ENCODE data around the gene CNTN4.

Gene CNTN4

DNA sequence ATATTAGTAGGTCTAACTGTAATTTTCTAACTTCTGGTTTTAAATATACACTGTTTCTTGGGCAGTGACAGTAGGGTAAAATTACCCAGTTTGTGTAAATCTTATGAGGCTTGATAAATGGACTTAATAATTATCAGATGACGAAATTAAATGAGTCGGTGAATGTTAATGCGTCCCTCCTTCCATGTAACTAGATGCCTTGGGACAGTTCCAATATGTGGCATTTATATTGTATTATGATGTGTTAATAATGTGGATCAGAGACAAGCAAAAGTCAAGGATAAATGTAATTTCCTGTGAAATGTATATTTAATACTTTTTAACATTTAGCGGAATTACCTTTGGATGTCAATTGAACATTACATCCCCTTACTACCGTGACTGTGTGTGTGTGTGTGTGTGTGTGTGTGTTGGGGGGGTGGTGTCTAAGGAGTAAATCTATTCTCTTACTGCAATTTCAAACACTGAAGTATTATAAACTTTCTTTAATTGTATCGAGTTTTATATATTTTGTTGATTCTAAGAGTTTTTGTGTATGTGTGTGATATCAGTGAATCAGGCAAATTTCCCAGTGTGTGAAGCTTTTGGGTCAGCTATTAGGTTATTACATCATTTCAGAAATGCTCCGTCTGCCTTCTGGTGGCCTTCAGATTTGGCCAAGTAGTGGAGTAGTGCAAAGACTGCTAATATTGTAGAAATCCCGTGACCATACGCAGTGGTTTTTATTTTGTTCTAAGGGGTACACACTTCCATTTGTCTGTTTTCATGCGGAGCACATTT is 50.1 kb downstream of the CNTN4 start:
- no peak overlapping the region for H3K27ac ChIP-seq
- no peak overlapping the region for H3K4me3 ChIP-seq

- H3K4me3 ChIP-seq, result no peak overlapping the region
- H3K27ac ChIP-seq, result no peak overlapping the region
Measured at GRCh38 chr3:2153053-2153452, 54.4 kb downstream of the CNTN4 start.

- Histone ChIP-seq H3K27ac (no peak overlapping the region), H3K4me3 (no peak overlapping the region)
Measured at GRCh38 chr3:2153547-2153946, 54.9 kb downstream of the CNTN4 start.

- no peak overlapping the region for H3K4me3 ChIP-seq
- no peak overlapping the region for H3K27ac ChIP-seq
Measured at GRCh38 chr3:2154621-2155020, 56.0 kb downstream of the CNTN4 start.

DNA sequence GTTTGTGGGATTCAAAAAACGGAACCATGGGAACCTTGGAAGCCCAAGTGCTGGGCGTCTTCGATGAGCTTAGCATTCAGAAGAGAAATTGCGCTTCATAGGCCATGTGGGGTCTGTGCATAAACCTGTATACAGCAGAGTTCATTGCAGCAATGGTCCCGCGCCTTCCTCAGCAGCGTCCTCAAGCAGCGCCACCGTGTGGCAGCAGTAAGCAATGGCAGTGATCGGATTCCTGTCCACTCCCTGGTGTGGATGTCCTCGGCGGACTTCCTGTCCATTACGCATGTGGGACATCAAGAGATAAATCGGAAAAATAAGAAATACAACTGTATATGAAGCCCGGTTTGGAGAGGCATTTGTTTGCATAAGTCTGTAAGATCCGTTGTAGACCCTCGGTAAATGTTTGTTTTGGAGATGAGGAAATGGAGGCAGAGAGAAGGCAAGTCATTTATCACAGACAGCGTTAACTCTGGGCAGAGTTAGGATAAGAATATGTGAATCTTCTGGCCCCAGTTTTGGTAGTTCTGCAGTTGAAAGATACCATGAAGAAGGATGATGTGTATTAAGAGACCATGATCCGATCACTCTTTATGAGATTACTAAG is 57.7 kb downstream of the CNTN4 start:
- no peak overlapping the region for H3K27ac ChIP-seq
- H3K4me3 ChIP-seq, result no peak overlapping the region

DNA sequence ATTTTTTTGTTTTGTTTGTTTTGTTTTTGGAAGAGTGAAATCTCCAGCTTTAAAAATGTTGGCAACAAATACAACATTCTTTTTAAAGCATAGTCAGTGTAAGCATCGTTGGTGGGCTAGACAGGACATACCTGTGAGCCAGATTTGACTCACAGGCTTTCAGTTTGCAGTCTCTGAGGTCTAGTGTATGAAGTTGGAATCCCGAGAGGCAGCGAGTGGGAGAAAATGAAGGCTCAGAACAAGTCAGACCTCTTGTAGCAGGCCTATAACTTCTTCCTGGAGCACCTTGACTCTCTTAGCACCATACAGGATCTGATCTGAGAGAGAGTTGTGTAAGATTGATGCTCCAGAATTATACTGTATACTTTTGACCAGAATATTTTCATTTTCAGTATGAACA is 60.2 kb downstream of the CNTN4 start:
- Histone ChIP-seq H3K4me3 (no peak overlapping the region), H3K27ac (no peak overlapping the region)

DNA sequence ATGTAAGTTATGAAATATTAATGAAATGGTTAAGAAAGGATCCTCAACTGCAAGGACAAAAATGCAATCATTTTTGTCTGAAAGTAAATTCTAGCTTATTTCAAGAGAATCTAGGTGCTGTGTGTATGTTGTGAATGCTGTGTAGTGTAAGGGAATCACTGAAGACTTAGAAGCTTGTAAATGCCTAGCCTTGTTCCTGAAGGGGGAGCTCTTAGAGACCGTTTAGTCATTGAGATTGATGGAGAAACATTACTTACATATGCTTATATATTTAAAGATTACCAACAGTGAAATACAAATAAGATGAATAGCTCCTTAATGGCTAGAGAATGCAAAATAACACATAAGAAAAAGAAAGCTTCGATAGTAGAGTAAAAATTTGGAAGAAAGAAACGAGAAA is 67.9 kb downstream of the CNTN4 start:
- no peak overlapping the region for H3K4me3 ChIP-seq

GRCh38 chr3:2172561-2173171 is 74.0 kb downstream of the CNTN4 start:
- H3K27ac ChIP-seq, result no peak overlapping the region

More for the DNA sequence above, 67.9 kb downstream of the CNTN4 start:
- H3K27ac ChIP-seq, result no peak overlapping the region

DNA sequence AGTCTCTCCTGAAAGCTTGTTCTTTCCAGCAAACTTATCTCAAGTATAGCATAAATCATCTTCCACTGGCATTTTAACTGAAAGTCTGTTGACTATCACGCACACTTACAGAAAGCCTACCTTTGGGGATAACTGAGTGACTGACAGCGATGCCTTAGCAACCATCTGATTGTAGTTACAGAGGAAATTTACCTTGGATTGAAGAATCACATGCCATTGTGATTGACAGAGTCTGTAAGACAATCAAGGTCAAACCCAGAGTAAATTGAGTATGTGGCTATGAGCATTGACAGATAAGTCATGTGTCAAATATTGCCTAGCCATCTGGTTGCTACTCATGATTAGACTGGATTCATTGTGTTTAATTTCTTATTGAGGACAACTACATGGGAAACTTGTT is 82.0 kb downstream of the CNTN4 start:
- Histone ChIP-seq H3K27ac (no peak overlapping the region), H3K4me3 (no peak overlapping the region)

More at GRCh38 chr3:2172561-2173171, 74.0 kb downstream of the CNTN4 start:
- no peak overlapping the region for H3K4me3 ChIP-seq

GRCh38 chr3:2198776-2199279 is 100.2 kb downstream of the CNTN4 start:
- no peak overlapping the region for H3K27ac ChIP-seq
- H3K4me3 ChIP-seq, result no peak overlapping the region

DNA sequence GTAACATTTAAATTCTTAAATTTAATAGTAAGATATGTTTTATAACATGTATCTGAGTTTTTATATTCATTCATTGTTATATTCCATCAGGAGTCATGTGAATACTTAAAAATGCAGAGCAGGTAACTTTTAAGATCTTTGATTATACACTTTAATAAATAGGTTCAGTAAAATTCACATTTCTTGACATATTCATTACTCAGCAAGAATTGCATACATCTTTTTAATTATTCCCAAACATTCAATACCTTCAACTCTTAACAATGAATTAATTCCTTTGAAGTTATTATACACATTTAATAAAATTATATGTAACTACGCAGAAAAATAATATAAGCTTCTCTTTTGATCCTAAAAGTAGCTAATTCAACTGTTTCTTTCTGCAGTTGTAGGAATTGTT is 105.4 kb downstream of the CNTN4 start:
- Histone ChIP-seq H3K27ac (no peak overlapping the region), H3K4me3 (no peak overlapping the region)

DNA sequence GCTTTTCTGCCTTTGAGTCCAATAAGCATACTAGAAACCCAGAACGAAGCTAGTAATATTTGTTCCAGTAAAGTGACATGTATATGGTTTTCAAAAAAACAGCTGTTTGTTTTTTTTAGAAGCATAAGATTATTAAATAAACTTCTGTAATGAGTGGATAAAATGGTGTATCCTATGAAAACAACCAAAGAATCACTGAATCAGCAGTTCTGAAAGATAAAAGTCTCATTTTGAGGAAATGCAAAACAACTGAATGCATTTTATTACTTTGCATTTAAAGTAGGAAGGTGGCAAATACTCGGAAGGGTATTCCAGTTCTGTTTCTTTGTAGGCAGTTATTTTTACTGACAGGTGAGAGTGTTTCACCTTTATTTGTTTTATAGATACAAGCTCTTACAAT is 107.0 kb downstream of the CNTN4 start:
- Histone ChIP-seq H3K4me3 (no peak overlapping the region), H3K27ac (no peak overlapping the region)

GRCh38 chr3:2206536-2206935 is 107.9 kb downstream of the CNTN4 start:
- H3K27ac ChIP-seq, result no peak overlapping the region
- no peak overlapping the region for H3K4me3 ChIP-seq

GRCh38 chr3:2211568-2211967 is 112.9 kb downstream of the CNTN4 start:
- Histone ChIP-seq H3K4me3 (no peak overlapping the region), H3K27ac (no peak overlapping the region)

- no peak overlapping the region for H3K27ac ChIP-seq
Measured at GRCh38 chr3:2212206-2212605, 113.5 kb downstream of the CNTN4 start.

DNA sequence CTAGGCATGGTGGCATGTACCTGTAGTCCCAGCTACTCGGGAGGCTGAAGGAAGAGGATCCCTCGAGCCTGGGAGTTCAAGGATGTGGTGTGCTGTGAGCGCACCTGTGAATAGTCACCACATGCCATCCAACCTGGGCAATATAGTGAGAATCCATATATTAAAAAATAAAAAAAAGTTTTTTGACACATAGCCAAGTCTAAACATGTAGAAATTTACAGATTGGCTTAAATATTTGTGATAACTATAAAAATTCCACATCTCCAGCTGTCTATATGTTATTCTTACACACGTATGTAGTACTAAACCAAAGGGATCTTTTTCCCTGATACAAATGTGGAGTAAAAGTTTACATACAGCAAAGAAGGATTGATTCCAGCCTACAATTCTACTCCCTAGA is 119.7 kb downstream of the CNTN4 start:
- no peak overlapping the region for H3K4me3 ChIP-seq
- no peak overlapping the region for H3K27ac ChIP-seq

More at GRCh38 chr3:2212206-2212605, 113.5 kb downstream of the CNTN4 start:
- H3K4me3 ChIP-seq, result no peak overlapping the region

- H3K4me3 ChIP-seq, result no peak overlapping the region
- H3K27ac ChIP-seq, result no peak overlapping the region
Measured at GRCh38 chr3:2218816-2219215, 120.2 kb downstream of the CNTN4 start.

DNA sequence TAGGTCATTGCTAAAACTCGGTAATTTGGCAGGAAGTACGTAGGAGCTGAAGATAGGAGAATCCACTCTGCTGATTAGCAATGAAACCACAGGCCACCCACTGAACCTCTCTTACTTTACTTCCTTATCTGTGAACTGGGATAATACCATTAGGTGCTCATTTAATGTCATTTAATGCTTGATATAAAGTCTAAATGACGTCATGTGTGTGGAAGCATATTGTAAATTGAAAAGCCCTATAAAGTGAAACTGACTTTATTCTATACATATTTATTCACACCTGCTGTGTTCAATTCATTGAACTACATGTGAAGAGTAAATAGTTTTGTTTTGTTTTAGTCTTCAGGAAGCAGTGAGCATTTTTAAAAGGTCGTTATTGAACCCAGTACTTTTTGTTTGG is 137.5 kb downstream of the CNTN4 start:
- no peak overlapping the region for H3K27ac ChIP-seq
- H3K4me3 ChIP-seq, result no peak overlapping the region

DNA sequence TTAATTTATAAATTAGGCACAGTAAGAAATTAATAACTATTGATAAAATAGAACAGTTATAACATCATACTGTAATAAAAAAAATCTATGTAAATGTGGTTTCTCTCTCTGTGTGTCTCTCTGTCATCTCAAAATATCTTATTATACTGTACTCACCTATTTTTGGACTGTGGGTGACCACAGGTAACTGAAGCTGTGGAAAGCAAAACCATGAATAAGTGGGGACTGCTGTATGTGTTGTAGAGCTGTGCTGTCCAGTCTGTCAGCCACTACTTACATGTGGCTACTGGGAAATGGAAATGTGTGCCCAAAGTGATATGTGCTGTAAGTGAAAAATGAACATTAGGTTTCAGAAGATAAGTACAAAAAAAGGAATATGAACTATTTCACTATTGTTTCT is 145.5 kb downstream of the CNTN4 start:
- H3K27ac ChIP-seq, result no peak overlapping the region
- H3K4me3 ChIP-seq, result no peak overlapping the region

- H3K27ac ChIP-seq, result no peak overlapping the region
Measured at GRCh38 chr3:2246873-2247648, 148.4 kb downstream of the CNTN4 start.

More at GRCh38 chr3:2246873-2247648, 148.4 kb downstream of the CNTN4 start:
- no peak overlapping the region for H3K4me3 ChIP-seq
